Measurements from ENCODE around the gene CCNJ. TPM values are rescaled to one million over a fixed set of nuclear protein-coding genes. Genes with fewer than 3 reads are reported as not detected.

CCNJ gene
- total and polyA plus RNA-seq, 2 donors (not counting 1 experiment from before 2014, with no cell fraction given) = 5.6 to 5.7 TPM

DNA sequence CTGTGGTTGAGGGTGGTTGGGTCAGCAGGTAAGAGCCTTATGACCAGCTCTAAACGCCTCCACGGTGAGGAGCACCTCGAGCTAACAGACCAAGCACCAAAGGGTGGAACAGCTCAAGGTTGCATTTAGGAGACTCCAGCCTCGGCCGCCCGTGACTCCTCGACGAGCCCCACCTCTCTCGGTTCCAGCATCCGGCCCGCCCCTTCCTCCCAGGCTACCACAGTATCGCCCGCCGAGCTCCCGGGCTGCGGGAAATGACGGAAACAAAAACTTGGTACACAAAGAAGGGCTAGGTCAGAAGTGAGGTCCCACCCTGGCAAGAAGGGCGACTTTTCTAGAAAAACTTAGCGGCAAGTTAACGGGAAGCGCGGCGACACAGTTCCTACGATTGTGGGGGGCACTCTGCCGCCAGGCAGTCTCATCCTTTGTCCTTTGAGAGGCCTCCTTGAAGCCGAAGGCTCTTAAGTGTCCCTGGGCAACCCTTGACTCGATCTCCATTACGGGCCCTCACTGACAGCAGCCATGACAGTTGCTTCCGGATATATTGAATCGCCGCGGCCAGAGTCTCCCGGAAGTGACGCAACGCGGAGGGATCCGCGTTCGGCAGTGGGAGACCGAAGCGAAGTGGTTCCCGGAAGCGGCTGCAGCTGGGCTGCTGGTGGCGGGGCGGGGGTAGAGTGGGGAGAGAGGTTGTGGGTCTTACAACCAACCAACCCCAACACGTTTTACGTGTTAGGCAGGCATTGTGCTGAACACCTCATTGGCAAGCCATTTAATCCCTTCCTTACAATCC is 46.5 kb downstream of the CCNJ start:
- H4K20me1 ChIP-seq (ENCODE audit: control insufficient read depth, extremely low read depth, insufficient read depth, low read length) = no peaks in the 10 kb centered on the region
- TF ChIP-seq CTCF (conservative IDR thresholded peaks at IDR 0.05 in 1 of 2, IDR thresholded peaks at IDR 0.05 in 1 of 2; ENCODE audit: low read depth in 1 of 2, low read length in 2 of 2) (no peak), EZH2 (IDR thresholded peaks at IDR 0.05; ENCODE audit: low read length, missing control alignments) (no peak)
- peak overlapping the region; percentile 85 for H3K9ac ChIP-seq (ENCODE audit: insufficient read depth, low read length)
- peak overlapping the region; percentile 80 to 91 (median 84) for H3K4me3 ChIP-seq (replicated peaks in 1 of 4; ENCODE audit: control extremely low read depth in 1 of 4, insufficient read depth in 1 of 4, low read depth in 3 of 4, low read length in 4 of 4)
- H3K79me2 ChIP-seq (ENCODE audit: control insufficient read depth, insufficient read depth, low read length) = no peaks in the 10 kb centered on the region
- H3K4me2 ChIP-seq (ENCODE audit: extremely low read depth, insufficient read depth, low read length) = peak overlapping the region; percentile 79
- DNase-seq (ENCODE audit: low read depth in 2 of 2) = peak; percentile 98
- H2AFZ ChIP-seq (ENCODE audit: low read length) = peak overlapping the region; percentile 99
- H3K4me1 ChIP-seq (ENCODE audit: control insufficient read depth, extremely low read depth, insufficient read depth, low read length) = no peaks in the 10 kb centered on the region
- peak overlapping the region; percentile 95 for H3K27ac ChIP-seq (ENCODE audit: insufficient read depth, low read length)
- H3K9me3 ChIP-seq (ENCODE audit: control insufficient read depth, insufficient read depth, low read depth, low read length) = no peaks in the 10 kb centered on the region
- H3K27me3 ChIP-seq (ENCODE audit: control insufficient read depth, insufficient read depth, low read length) = peaks cover 7% of the 10 kb centered on the region
- no peaks in the 10 kb centered on the region for H3K36me3 ChIP-seq (ENCODE audit: control insufficient read depth, insufficient read depth, low read length)

DNA sequence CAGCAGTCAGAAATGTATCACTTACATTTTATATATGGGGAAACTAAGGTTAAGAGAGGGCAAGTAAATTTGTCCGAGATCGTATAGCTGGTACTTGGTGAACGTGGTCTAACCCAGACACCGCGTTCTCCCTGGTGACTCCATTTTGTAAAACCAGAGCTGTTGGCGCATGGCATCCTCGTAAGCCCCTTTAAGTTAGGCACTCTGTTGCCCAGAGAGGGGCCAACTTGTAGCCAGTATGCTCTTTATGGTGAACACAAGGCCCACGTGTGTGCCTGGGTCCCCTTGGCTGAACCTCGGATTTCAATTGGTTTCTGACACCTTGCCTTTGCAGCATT is 47.0 kb downstream of the CCNJ start:
- TF ChIP-seq EZH2 (IDR thresholded peaks at IDR 0.05; ENCODE audit: low read length, missing control alignments) (no peak), CTCF (conservative IDR thresholded peaks at IDR 0.05 in 1 of 2, IDR thresholded peaks at IDR 0.05 in 1 of 2; ENCODE audit: low read depth in 1 of 2, low read length in 2 of 2) (no peak)
- no peaks in the 10 kb centered on the region for H3K4me1 ChIP-seq (ENCODE audit: control insufficient read depth, extremely low read depth, insufficient read depth, low read length)
- H3K36me3 ChIP-seq (ENCODE audit: control insufficient read depth, insufficient read depth, low read length) = no peaks in the 10 kb centered on the region
- H4K20me1 ChIP-seq (ENCODE audit: control insufficient read depth, extremely low read depth, insufficient read depth, low read length) = no peaks in the 10 kb centered on the region
- peak overlapping the region; percentile 99 for H2AFZ ChIP-seq (ENCODE audit: low read length)
- DNase-seq (ENCODE audit: low read depth in 2 of 2) = no peak
- no peaks in the 10 kb centered on the region for H3K9me3 ChIP-seq (ENCODE audit: control insufficient read depth, insufficient read depth, low read depth, low read length)
- no peak overlapping the region for H3K9ac ChIP-seq (ENCODE audit: insufficient read depth, low read length)
- peak overlapping the region; percentile 95 for H3K27ac ChIP-seq (ENCODE audit: insufficient read depth, low read length)
- H3K79me2 ChIP-seq (ENCODE audit: control insufficient read depth, insufficient read depth, low read length) = no peaks in the 10 kb centered on the region
- peak overlapping the region; percentile 79 for H3K4me2 ChIP-seq (ENCODE audit: extremely low read depth, insufficient read depth, low read length)
- peak overlapping the region; percentile 80 to 91 (median 84) for H3K4me3 ChIP-seq (replicated peaks in 1 of 4; ENCODE audit: control extremely low read depth in 1 of 4, insufficient read depth in 1 of 4, low read depth in 3 of 4, low read length in 4 of 4)
- H3K27me3 ChIP-seq (ENCODE audit: control insufficient read depth, insufficient read depth, low read length) = peaks cover 7% of the 10 kb centered on the region

GRCh38 chr10:96092999-96093767 is 49.8 kb downstream of the CCNJ start:
- no peak for TF ChIP-seq CTCF (conservative IDR thresholded peaks at IDR 0.05 in 1 of 2, IDR thresholded peaks at IDR 0.05 in 1 of 2; ENCODE audit: low read depth in 1 of 2, low read length in 2 of 2)
- TF ChIP-seq EZH2 (IDR thresholded peaks at IDR 0.05; ENCODE audit: low read length, missing control alignments) = no peak
- H3K9me3 ChIP-seq (ENCODE audit: control insufficient read depth, insufficient read depth, low read depth, low read length) = no peaks in the 10 kb centered on the region
- H3K27ac ChIP-seq (ENCODE audit: insufficient read depth, low read length) = no peak overlapping the region
- no peak overlapping the region for H2AFZ ChIP-seq (ENCODE audit: low read length)
- no peak overlapping the region for H3K4me3 ChIP-seq (replicated peaks in 1 of 4; ENCODE audit: control extremely low read depth in 1 of 4, insufficient read depth in 1 of 4, low read depth in 3 of 4, low read length in 4 of 4)
- H3K4me1 ChIP-seq (ENCODE audit: control insufficient read depth, extremely low read depth, insufficient read depth, low read length) = no peaks in the 10 kb centered on the region
- H3K27me3 ChIP-seq (ENCODE audit: control insufficient read depth, insufficient read depth, low read length) = peaks cover 7% of the 10 kb centered on the region
- no peaks in the 10 kb centered on the region for H4K20me1 ChIP-seq (ENCODE audit: control insufficient read depth, extremely low read depth, insufficient read depth, low read length)
- H3K4me2 ChIP-seq (ENCODE audit: extremely low read depth, insufficient read depth, low read length) = no peak overlapping the region
- H3K36me3 ChIP-seq (ENCODE audit: control insufficient read depth, insufficient read depth, low read length) = no peaks in the 10 kb centered on the region
- no peaks in the 10 kb centered on the region for H3K79me2 ChIP-seq (ENCODE audit: control insufficient read depth, insufficient read depth, low read length)
- H3K9ac ChIP-seq (ENCODE audit: insufficient read depth, low read length) = no peak overlapping the region
- no peak for DNase-seq (ENCODE audit: low read depth in 2 of 2)
